ENCODE results near the gene EEF1A2.
A peak's percentile ranks its signal among the peaks of the same experiment; 100 is the strongest.

The EEF1A2 gene

GRCh38 chr20:63475209-63475608, 23.7 kb downstream of the EEF1A2 start:
- Histone ChIP-seq H3K36me3 (replicated peaks) (no peaks in the 10 kb centered on the region), H3K27me3 (replicated peaks) (peaks cover 54% of the 10 kb centered on the region), H3K27ac (no peak overlapping the region), H3K4me3 (ENCODE audit: low read depth, low read length) (no peak overlapping the region)
- in situ Hi-C loops (cut with HindIII; ENCODE audit: low pct_ligation_motif_present, low sequenced_read_pairs) = no loop called here
- TF ChIP-seq CTCF (IDR thresholded peaks at IDR 0.05; ENCODE audit: low read depth, low read length, missing control alignments) = no peak
- peak; percentile 3 for DNase-seq

- no peak for TF ChIP-seq CTCF (IDR thresholded peaks at IDR 0.05; ENCODE audit: low read depth, low read length, missing control alignments)
- peaks cover 55% of the 10 kb centered on the region for H3K27me3 ChIP-seq (replicated peaks)
- in situ Hi-C loops (cut with HindIII; ENCODE audit: low pct_ligation_motif_present, low sequenced_read_pairs) = no loop called here
- no peak overlapping the region for H3K4me3 ChIP-seq (ENCODE audit: low read depth, low read length)
- H3K36me3 ChIP-seq (replicated peaks) = no peaks in the 10 kb centered on the region
- H3K27ac ChIP-seq = no peak overlapping the region
- DNase-seq = no peak
Measured at GRCh38 chr20:63473555-63474449, 25.1 kb downstream of the EEF1A2 start.

GRCh38 chr20:63472862-63473390, 26.0 kb downstream of the EEF1A2 start:
- H3K4me3 ChIP-seq (ENCODE audit: low read depth, low read length) = no peak overlapping the region
- H3K27me3 ChIP-seq (replicated peaks) = peaks cover 60% of the 10 kb centered on the region

GRCh38 chr20:63471981-63472831, 26.7 kb downstream of the EEF1A2 start, which contains the start of gene KCNQ2:
TSS of gene KCNQ2 (minus strand) at chr20:63472655. CDS start at chr20:63472463, 192 bp downstream.
- no peak for DNase-seq
- in situ Hi-C loops (cut with HindIII; ENCODE audit: low pct_ligation_motif_present, low sequenced_read_pairs) = no loop called here
- Histone ChIP-seq H3K27me3 (replicated peaks) (peaks cover 63% of the 10 kb centered on the region), H3K36me3 (replicated peaks) (no peaks in the 10 kb centered on the region), H3K27ac (no peak within 1 kb of the TSS), H3K4me3 (ENCODE audit: low read depth, low read length) (no peak within 1 kb of the TSS)
- TF ChIP-seq CTCF (IDR thresholded peaks at IDR 0.05; ENCODE audit: low read depth, low read length, missing control alignments) = no peak

More at GRCh38 chr20:63472862-63473390, 26.0 kb downstream of the EEF1A2 start:
- Histone ChIP-seq H3K27ac (no peak overlapping the region), H3K36me3 (replicated peaks) (no peaks in the 10 kb centered on the region)
- TF ChIP-seq CTCF (IDR thresholded peaks at IDR 0.05; ENCODE audit: low read depth, low read length, missing control alignments) = no peak
- no peak for DNase-seq
- in situ Hi-C loops (cut with HindIII; ENCODE audit: low pct_ligation_motif_present, low sequenced_read_pairs) = no loop called here

GRCh38 chr20:63471717-63471980, 27.2 kb downstream of the EEF1A2 start:
- no peak for TF ChIP-seq CTCF (IDR thresholded peaks at IDR 0.05; ENCODE audit: low read depth, low read length, missing control alignments)
- Histone ChIP-seq H3K27me3 (replicated peaks) (peaks cover 62% of the 10 kb centered on the region), H3K4me3 (ENCODE audit: low read depth, low read length) (no peak overlapping the region), H3K36me3 (replicated peaks) (no peaks in the 10 kb centered on the region), H3K27ac (no peak overlapping the region)
- in situ Hi-C loops (cut with HindIII; ENCODE audit: low pct_ligation_motif_present, low sequenced_read_pairs) = no loop called here
- DNase-seq = no peak

Data from brain microvascular endothelial cell (primary cell).